Activated CD4-positive, alpha-beta T cell treated with anti-CD3 and anti-CD28 coated beads for 48 hours (primary cell): ENCODE results near the gene TLE6.
"Not testable (repeated sequence)": the region's sequence is repeated elsewhere in the genome, so short reads cannot be mapped to it uniquely, and the experiment has no call there.

ENCODE experiments used
- DNase-seq: peaks from one replicate; pipeline ENCODE4 v3.0.0-alpha.2; 2020

TLE6 gene

GRCh38 chr19:2974342-2975041 lies 2.9 kb upstream of the TLE6 start:
- DNase-seq = peak; percentile 47

- DNase-seq = no peak
Observed at GRCh38 chr19:2976609-2977000, 759 bp upstream of the TLE6 start.

GRCh38 chr19:2977746-2978138 lies 378 bp downstream of the TLE6 start:
- no peak for DNase-seq

- DNase-seq = no peak
Observed at GRCh38 chr19:2978166-2978767, 903 bp downstream of the TLE6 start.

- no peak for DNase-seq
Observed at GRCh38 chr19:2978772-2979171, 1.4 kb downstream of the TLE6 start.

- DNase-seq = no peak
Observed at GRCh38 chr19:2981898-2982297, 4.5 kb downstream of the TLE6 start.

- no peak for DNase-seq
Observed at GRCh38 chr19:2982561-2982960, 5.2 kb downstream of the TLE6 start.

- no peak for DNase-seq
Observed at GRCh38 chr19:2982983-2983350, 5.6 kb downstream of the TLE6 start.

GRCh38 chr19:2983351-2984214 lies 6.2 kb downstream of the TLE6 start:
- no peak for DNase-seq

GRCh38 chr19:2984215-2984528 lies 6.8 kb downstream of the TLE6 start:
- no peak for DNase-seq

GRCh38 chr19:2986951-2987524 lies 9.7 kb downstream of the TLE6 start:
- no peak for DNase-seq

GRCh38 chr19:2987797-2988196 lies 10.4 kb downstream of the TLE6 start:
- DNase-seq = no peak

- no peak for DNase-seq
Observed at GRCh38 chr19:2988568-2988967, 11.2 kb downstream of the TLE6 start.

- no peak for DNase-seq
Observed at GRCh38 chr19:2989236-2989946, 12.0 kb downstream of the TLE6 start.

- DNase-seq = not testable (repeated sequence)
Observed at GRCh38 chr19:2992333-2992732, 15.0 kb downstream of the TLE6 start.

- no peak for DNase-seq
Observed at GRCh38 chr19:2992958-2993357, 15.6 kb downstream of the TLE6 start.

GRCh38 chr19:2993579-2993978 lies 16.2 kb downstream of the TLE6 start:
- DNase-seq = no peak

- DNase-seq = no peak
Observed at GRCh38 chr19:2994588-2995131, 17.3 kb downstream of the TLE6 start.

GRCh38 chr19:2997720-2998119 lies 20.4 kb downstream of the TLE6 start:
- no peak for DNase-seq

GRCh38 chr19:2998642-2999041 lies 21.3 kb downstream of the TLE6 start:
- no peak for DNase-seq

GRCh38 chr19:3001235-3001800 lies 24.0 kb downstream of the TLE6 start:
- no peak for DNase-seq

GRCh38 chr19:3003046-3003445 lies 25.7 kb downstream of the TLE6 start:
- DNase-seq = no peak

- no peak for DNase-seq
Observed at GRCh38 chr19:3004522-3004921, 27.2 kb downstream of the TLE6 start.
